Superior temporal gyrus (tissue), 1 donor: Measurements from ENCODE around the gene ZNF282.

ENCODE experiments used
- DNase-seq: peaks from one replicate; pipeline ENCODE4 v3.0.0-alpha.2; 2016; ENCODE audit errors: extremely low spot score

ZNF282 gene

GRCh38 chr7:149191851-149192250 is 3.5 kb upstream of the ZNF282 start:
- no peak for DNase-seq

GRCh38 chr7:149194799-149195179 is 557 bp upstream of the ZNF282 start:
- DNase-seq: no peak

GRCh38 chr7:149196151-149196704 is 882 bp downstream of the ZNF282 start:
- no peak for DNase-seq

- no peak for DNase-seq
Measured at GRCh38 chr7:149196705-149197171, 1.4 kb downstream of the ZNF282 start.

- DNase-seq: no peak
Measured at GRCh38 chr7:149197675-149198074, 2.3 kb downstream of the ZNF282 start.

DNA sequence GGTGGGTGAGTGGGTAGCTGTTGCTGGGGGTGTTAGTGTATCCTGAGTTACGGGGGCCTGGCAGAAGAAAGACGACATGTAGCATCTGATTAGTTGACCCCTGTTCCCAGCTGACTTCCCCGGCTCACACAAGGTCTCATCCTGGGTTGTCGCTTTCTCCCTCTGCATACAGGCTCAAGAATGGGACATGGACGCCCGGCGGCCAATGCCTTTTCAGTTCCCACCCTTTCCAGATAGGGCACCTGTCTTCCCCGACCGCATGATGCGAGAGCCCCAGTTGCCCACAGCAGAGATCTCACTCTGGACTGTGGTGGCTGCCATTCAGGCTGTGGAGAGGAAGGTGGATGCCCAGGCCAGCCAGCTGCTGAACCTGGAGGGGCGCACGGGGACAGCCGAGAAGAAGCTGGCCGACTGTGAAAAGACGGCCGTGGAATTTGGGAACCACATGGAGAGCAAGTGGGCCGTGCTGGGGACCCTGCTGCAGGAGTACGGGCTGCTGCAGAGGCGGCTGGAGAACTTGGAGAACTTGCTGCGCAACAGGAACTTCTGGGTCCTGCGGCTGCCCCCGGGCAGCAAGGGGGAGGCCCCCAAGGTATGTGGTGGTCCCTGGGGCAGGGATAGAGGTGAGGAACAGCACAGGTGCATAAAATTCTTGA is 2.9 kb downstream of the ZNF282 start:
- DNase-seq: no peak

- no peak for DNase-seq
Measured at GRCh38 chr7:149199234-149199995, 4.1 kb downstream of the ZNF282 start.

DNA sequence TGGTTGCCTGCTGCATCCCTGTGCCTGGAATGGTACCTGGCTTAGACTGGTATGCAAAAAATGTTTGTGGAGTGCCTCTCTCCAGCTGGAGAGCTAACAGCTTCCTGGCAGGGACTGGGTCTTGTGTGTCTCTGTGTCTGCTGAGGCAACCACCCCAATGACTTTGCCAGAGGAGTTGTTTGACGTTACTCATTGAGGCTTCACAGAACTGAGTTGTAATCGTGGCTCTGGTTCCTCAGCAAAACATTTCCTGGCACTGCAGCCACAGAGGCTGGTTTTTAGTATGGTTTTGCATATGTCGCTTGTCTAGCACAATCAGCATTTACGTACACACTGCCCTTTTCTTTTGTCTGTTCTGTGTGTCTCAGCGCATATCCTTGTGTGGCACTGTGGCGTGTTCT is 7.5 kb downstream of the ZNF282 start:
- DNase-seq: no peak

DNA sequence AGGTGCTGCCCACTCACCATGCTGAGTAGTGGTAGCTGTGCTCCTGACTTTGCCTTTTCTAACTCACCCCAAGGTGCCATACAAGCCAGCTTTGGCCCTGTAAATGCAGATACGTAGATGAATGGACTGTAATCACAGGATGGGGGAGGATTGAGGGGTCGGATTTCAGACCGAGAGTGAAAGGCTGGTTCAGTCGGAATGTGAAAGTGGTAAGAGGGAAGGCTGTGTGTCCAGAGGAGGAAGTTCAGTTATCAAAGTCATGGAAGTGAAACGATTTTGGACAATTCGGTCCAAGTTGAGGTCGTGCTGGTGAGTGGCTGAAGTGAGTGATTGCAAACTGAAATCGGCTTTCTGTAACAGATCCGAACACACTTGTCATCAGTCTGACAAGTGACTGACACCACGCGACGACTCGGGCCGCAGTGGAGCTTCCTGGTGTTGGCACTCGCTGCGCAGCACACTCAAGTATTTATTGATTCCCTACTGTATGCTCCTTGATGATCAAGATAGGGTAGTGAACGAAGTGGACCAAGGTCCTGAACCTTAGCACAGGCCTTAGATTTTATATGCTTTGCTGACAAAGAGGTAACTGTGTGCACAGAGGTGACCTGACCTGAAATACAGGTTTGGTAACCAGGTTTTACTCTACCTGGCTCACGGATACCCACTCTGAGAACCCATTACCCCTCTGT is 10.5 kb downstream of the ZNF282 start:
- no peak for DNase-seq

DNA sequence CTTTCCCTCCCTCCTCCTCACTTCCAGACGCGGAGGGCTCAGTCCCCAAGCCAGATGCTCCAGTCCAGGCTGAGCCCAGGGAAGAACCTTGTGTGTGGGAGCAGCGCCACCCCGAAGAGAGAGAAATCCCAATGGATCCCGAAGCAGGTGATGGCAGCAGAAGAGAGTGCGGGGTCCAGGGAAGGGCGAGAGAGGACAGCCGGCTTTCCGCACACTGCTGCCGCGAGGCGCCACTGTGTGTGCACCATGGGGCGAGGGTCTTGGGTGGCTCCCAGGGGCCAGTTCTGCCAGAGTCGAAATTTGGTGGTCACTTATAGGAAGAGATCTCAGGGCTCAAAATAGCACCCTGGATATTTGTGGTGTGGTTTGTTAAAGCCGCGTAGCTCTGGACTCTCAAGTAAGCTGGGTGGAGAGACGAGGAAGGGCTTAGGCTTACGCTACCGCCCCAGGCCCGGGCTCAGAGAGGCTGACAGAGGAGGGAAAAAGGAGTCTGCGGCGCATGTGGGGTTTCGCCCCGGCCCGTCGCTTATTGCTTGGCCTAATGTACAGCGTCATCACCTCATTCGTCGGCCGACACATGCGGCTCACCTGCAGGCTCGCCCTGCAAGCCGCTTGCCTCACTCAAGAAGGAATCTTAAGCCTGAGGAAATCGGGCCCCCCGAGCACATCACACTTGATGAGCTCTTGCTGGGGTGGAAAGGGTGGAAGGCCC is 12.1 kb downstream of the ZNF282 start:
- DNase-seq: no peak

DNA sequence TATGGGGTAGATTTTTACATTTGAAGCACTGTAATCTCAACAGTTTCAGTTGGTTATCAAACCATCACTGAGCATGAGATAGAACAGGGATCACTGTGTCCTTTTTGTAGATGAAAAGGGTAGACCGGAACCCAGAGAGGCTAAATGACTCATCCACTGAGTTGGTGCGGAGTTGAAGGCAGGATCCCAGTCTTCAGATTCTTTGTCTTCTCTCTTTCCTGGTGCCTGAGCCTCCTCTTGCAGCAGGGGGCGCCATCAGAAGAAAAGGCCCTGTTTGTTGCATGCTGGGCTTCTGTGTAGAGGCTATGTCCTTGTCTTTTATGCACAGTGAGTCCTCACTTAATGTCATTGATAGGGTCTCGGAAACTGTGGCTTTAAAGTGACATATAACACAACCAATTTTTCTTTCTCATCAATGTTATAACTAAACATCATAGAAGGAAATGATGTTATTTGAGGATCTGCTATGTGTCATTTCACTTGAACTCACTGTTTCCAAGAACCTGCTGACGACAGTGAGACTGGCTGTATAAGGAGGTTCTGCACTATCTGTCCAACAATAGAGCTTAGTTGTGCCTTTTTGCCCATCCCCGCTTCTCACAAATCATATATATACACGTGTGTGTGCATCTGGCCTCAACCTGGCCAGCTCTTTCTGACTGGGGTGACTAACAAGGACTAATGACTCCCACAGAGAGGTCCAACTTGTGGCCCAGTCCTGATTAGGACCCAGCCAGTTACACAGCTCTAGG is 14.3 kb downstream of the ZNF282 start:
- DNase-seq: no peak

DNA sequence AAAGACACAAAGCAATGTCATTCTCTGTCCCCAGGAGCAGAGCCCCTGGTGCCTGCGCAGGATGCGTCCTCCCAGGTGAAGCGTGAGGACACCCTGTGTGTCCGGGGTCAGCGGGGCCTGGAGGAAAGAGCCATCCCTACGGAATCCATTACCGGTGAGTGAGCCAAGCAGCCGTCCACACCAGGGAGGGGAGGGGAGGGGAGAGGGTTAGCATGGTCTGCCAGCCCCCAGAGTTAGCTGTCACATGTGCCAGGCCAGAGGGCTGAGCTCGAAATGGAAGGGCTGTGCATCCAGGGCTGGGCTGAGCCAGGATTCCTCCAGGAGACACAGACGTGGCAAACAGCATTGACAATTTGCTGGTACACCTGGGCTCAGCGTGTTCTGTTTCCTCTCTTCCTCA is 15.2 kb downstream of the ZNF282 start:
- no peak for DNase-seq

GRCh38 chr7:149214020-149214720 is 18.8 kb downstream of the ZNF282 start:
- no peak for DNase-seq

DNA sequence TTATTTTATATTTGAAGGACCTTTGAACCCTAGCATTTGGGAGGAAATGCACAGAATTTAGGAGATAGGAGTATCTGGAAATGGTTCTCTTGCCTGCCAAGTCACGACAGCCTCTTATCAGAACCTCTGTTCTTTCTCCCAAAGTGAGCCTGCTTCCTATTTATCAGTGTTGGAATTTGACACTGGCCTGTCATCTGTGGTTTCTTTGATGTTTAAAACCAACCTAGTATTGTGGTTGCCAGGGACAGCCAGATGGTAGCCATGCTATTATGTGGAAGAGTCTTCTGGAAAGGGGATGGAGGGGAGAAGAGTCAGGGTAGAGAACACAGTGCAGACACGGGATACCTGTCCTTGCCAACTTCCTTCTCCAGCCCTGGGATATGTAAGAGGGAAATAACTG is 21.1 kb downstream of the ZNF282 start:
- no peak for DNase-seq

DNA sequence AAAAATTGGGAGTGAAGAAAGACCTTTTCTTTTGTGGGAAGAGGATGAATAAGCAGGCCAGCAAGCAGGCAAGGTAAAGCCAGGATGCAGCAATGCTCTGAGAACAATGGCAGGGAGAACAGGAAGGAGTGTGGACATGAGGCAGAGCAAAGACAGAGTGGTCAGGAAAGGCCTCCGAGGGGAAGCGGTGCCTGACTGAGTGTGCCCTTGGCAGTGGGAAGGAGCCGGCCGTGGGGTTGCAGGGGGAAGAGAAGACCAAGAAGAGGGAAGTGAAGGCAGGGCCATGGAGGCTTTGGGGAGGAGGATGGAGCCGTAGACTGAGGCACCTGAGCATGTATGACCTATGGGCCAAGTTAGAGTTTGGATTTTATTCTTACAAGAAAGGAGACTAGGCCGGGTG is 22.2 kb downstream of the ZNF282 start:
- no peak for DNase-seq

DNA sequence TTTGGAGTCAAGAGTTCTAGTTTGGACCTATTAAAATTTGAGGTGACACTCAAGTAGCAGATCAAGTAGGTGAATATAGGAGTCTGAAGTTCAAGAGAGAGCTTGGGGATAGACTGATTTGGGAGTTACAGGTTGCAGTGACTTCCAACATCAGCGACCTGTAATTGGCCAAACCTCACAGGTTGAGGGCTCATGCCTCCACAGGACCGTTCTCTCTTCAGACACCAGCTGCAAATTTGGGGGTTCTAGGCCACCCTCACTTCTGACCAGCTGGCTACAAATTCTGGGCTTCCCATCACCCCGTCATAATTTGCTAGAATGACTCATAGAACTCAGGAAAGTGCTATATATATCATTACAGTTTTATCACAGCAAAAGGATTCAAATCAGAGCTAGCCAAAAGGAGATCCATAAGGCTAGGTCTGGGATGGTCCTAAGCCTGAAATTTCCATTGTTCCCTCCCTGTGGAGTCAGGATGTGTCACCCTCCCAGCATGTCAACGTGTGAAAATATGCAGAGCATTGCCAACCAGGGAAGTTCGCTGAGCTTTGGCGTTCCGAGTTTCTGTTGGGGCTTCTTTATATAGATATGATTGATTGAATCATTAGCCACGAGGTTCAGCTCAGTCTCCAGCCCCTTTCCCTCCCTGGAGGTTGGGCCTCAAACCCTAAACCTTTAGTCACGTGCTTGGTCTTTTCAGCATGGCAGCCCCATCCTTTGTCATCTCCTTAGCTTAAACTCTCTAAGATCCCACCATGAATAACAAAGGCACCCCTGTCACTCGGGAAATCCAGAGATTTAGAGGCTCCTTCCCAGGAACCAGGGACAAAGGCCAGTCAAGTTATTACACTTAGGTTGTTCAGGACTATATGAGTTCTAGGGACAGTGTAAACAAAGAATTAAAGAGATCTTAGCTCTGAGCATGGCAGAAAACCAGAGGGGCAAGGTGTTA is 23.4 kb downstream of the ZNF282 start:
- DNase-seq: peak; percentile 36

DNA sequence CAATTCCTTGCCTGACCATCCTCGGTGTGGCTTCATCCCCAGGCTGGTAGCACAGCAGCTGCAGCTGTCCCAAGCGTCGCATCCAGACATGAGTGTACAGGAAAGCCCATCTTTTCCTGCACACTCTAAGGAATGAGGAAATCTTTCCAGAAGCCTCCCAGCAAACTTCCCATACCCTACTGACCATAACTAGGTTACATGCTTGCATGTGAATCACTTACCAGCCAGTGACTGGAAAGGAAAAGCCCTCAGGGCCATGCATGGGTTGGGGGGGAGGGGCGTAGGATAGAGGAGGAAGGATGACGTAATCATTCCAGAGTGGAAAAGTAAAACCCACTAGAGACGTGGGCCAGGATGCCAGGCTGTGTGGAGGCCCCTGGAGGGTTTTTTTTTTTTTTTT is 25.2 kb downstream of the ZNF282 start:
- DNase-seq: no peak

DNA sequence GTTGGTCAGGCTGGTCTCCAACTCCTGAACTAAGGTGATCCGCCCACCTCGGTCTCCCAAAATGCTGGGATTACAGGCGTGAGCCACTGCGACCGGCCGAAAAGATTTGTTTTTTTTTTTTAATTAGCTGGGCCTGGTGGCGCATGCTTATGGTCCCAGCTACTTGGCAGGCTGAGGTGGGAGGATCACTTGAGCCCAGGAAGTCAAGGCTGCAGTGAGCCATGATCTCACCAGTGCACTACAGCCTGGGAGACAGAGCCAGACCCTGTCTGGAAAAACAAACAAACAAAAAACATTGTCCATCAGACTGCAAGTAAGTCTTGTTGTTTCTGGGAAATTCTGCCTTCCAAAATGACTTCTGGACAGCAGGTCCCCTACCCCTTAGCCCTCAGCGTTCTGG is 27.8 kb downstream of the ZNF282 start:
- no peak for DNase-seq

DNA sequence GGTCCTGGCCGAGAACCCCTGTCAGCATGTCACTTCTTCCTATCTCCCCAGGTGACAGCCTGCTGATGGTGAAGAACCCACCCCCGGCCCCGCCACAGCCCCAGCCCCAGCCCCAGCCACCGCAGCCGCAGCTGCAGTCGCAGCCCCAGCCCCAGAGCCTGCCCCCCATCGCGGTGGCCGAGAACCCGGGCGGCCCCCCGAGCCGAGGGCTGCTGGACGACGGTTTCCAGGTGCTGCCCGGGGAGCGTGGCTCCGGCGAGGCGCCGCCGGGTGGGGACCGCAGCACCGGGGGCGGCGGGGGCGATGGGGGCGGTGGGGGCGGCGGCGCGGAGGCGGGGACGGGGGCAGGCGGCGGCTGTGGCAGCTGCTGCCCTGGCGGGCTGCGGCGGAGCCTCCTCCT is 28.4 kb downstream of the ZNF282 start:
- no peak for DNase-seq
